Activated gamma-delta T cell treated with Interleukin-2 at 50 U/mL for 16 hours (primary cell): ENCODE data around the gene FSIP1.

Source experiments
- DNase-seq: peaks from one replicate; pipeline ENCODE4 v3.0.0-alpha.2; 2020

FSIP1 gene

DNA sequence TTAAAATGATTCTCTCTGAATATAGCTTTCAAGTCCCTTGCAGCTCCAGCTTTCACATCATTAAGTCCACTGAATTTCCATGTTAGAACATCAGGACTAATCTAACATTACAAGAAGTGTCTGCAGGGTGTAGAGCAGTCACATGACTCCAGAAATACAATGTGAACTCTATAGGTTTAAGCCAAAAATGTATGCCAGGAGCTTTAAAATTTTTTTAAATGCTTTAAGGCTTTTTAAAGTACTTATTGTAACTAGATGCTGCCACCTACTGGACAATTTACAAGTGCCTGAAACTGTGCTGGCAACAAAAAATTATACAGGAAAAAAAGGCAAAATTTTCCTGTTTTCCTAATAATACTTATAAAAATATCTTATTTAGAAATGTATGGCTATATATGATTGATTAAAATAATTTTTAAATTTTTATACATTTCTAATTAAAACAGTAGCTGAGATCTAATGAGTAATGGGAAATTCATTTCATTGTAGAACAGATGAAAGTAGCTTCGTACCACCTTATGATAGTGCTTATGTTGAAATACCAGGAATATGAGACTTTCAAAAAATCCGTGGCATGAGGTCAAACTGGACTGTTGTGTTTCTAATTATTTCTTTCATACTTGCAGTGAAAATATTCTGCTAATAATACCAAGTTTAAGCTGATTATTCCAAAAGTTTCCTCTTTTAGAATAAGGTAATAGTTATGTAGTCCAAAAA is 25.7 kb downstream of the FSIP1 start:
- DNase-seq = peak; percentile 14

DNA sequence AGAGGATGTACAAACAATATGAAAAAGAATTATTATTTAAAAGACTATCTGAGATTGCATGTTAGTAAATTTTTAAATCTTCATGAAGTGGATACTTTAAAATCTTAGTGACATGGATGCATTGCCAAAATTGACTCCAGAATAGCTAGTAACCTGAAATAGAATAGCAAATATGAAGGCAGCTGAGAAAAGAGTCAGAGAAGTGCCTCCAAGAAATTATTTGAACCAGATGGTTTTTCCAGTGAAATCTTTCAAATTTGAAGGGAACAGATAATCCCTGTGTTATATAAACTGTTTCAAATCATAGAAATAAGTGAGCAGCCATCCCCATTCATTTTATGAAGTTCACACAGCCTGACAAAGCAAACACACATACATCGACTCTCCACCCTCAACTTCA is 29.6 kb downstream of the FSIP1 start:
- DNase-seq = no peak

DNA sequence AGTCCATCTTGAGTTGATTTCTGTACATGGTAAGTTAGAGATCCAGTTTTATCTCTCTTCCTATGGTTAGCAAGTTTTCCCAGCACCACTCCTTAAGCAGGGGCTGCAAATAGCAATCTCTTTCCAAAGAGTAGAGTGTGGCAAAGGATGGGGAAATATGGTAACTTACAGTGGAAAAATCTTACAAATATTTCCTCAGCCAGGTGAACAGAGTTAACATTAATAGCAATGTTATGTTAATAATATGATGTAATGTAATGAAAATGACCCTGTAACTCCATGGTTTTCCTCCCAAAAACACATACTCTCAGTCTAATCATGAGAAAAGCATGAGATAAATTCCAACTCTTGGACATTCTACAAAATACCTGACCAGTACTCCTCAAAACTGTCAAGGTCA is 30.4 kb downstream of the FSIP1 start:
- DNase-seq = no peak

- no peak for DNase-seq
Measured at GRCh38 chr15:39748276-39748675, 34.4 kb downstream of the FSIP1 start.

DNA sequence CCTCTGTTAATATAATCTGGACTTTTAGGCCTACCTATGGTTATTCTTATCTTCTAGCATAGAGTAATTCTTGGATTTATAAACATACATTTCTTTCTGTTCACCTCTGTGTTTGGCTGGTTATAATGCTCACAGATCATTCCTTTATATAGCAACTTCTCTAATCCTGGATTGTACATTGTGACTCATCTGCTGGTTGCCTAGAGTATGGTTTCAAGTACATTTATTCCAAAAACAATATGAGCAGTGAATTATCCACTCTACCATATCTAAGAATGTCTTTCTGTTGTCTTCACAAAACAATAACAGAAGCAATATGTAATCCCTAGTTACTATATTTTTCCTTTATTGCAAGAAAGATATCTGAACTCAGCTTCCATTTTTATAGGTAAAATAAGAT is 35.3 kb downstream of the FSIP1 start:
- no peak for DNase-seq

- DNase-seq = no peak
Measured at GRCh38 chr15:39746714-39747276, 35.8 kb downstream of the FSIP1 start.

GRCh38 chr15:39746176-39746575 is 36.5 kb downstream of the FSIP1 start:
- no peak for DNase-seq

DNA sequence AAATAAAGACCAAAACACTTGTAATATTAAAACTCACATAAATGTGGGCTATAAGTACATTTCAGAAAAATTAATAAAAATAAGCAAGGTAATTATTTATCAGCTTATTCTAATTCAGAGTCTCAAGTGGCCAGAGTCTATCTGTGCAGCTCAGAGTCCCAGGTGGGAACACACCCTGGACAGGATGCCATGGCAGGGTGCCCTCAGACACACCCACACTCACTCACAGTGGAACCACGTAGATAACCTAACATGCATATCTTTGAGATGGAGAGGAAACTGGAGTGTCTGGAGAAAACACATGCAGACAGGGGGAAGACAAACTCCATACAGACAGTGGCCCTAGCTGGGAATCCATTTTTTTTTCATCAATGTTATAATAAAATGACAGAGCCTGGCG is 37.2 kb downstream of the FSIP1 start:
- DNase-seq = no peak

GRCh38 chr15:39744334-39745103 is 38.1 kb downstream of the FSIP1 start:
- no peak for DNase-seq

GRCh38 chr15:39743611-39744010 is 39.0 kb downstream of the FSIP1 start:
- no peak for DNase-seq

GRCh38 chr15:39741258-39741657 is 41.4 kb downstream of the FSIP1 start:
- no peak for DNase-seq

GRCh38 chr15:39738998-39739397 is 43.6 kb downstream of the FSIP1 start:
- no peak for DNase-seq

DNA sequence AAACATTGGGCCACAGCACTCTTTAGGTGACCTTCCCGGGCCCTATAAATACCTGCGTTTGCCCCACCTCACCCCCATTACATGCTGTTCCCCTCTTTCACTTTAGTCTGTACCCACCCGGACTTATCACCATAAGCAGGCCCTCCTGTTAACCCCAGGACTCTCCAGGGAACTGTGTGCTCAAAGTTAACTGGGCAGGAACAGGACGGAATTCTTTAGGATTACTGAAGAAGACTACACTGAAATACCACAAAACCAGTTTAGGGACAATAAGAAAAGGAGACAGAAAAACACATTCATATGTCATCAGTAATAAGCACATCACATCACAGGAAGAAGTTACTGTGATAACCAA is 45.5 kb downstream of the FSIP1 start:
- no peak for DNase-seq

GRCh38 chr15:39736412-39737195 is 46.0 kb downstream of the FSIP1 start:
- DNase-seq = no peak

DNA sequence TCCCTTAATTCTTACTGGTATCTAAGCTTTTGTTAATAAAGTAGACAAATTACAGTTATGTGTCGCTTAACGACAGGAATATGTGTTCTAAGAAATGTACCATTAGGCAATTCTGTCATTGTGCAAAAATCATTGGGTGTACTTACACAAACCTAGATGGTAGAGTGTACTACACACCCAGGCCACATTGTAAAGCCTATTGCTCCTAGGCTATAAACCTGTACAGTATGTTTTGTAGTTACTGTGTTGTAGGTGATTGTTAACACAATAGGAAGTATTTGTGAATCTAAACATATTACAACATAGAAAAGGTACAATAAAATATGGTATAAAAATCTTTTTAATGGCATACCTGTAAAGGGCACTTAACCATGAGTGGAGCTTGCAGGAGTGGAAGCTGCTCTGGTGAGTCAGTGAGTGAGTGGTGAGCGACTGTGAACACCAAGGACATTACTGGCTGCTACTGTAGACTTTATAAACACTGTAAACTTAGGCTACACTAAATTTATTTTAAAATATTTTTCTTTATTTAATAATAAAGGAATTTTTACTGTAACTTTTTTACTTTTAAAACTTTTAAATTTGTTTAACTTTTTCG is 47.4 kb downstream of the FSIP1 start:
- DNase-seq = no peak

DNA sequence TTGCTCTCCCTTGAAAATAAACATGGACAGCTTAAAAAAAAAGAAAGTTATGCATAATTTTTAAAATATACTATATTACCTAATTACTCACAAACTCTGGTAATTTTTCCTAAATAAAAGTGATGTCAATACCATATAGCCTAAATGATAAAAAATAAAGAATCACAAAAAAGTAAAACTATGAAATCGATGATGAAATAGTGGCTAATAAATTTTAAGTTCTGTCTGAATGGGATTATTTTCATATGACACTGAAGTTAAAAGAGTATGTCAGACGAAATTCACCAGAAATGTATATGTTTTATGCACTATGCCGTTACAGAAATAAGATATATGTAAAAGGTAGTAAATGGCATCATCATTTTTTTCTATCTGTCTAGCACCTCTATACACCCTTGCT is 51.4 kb downstream of the FSIP1 start:
- DNase-seq = no peak

- no peak for DNase-seq
Measured at GRCh38 chr15:39730552-39730951, 52.1 kb downstream of the FSIP1 start.

- no peak for DNase-seq
Measured at GRCh38 chr15:39729500-39729899, 53.1 kb downstream of the FSIP1 start.

- no peak for DNase-seq
Measured at GRCh38 chr15:39728845-39729244, 53.8 kb downstream of the FSIP1 start.

GRCh38 chr15:39721893-39722292 is 60.7 kb downstream of the FSIP1 start:
- no peak for DNase-seq

DNA sequence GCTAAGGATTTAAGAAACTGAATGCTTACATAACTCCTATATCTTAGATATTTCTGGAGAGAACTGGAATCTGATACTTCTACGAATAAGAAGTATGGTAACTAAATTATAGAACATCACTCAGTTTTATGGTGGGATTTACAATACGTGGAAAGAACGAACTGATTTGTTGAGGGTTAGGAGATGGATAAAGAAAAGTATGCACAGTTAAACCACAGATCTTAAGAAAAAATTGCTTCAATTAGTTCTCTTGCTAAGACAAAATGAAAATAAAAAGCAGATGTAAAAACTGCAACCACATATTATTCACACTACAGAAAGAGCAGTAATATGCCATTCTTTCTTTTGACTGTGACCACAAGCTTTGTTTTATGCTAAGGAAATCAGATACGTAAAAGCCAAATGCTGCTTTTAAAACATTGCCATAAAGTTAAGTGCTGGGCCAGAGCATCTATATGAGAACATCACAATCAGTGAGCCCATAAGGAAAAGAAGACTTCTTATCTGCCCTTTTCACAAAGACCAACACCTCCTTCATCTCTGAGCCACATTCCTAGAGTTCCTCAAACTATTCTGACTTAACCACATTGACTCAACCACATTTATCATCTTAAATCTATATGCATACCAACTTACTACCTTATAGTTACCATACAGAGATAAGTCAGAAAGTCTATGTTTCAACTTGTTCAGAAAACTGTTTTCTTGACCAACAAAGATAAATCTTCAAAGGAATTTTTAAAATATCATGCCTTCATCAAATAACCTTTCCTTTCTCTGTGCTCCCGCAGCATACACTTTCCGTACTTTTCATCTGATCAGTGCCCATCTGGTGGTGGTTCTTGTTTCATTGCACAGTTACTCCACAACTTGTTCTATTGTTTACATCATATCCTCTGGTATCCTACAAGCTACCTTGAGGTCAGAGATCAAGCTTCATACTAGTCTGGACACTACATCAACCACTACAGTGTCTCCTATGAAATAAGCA is 61.7 kb downstream of the FSIP1 start:
- no peak for DNase-seq

DNA sequence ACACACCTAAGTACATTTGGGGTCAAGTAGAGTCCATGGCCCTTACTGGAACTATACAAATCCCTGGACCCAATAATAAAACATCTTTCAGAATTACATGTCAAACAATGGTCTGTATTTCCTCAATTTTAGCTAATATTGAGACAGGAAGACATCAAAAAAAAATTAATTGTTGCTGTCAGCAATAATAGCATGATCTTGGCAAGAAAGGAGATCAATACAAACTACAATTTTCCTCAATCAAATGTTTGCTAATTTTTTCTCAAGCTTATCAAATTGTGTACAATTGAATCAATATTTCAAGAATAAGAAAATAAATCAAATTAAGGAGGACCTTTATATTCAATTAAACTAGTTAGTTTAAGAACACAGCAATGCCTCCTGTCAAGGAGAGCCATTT is 62.6 kb downstream of the FSIP1 start:
- DNase-seq = no peak
